A673 (cell line): ENCODE results near the gene GSTA1.

Experiments used
- CTCF ChIP-seq: fragments of 300-800, 200-600 bp; sonication (generic); conservative IDR thresholded peaks from 2 replicates; pipeline ENCODE4 v1.5.1; 2017; ENCODE audit warnings: low read depth, mild to moderate bottlenecking, antibody characterized with exemption, low read length, moderate library complexity, mixed read lengths
- EZH2 ChIP-seq: fragments of 200-600 bp; sonication (generic); IDR thresholded peaks from 2 replicates; pipeline ENCODE4 v1.6.1; 2017; ENCODE audit warnings: borderline replicate concordance, low read depth, mild to moderate bottlenecking, mixed read lengths, antibody characterized with exemption, low read length; ENCODE audit not compliant: poor library complexity, severe bottlenecking

DNA sequence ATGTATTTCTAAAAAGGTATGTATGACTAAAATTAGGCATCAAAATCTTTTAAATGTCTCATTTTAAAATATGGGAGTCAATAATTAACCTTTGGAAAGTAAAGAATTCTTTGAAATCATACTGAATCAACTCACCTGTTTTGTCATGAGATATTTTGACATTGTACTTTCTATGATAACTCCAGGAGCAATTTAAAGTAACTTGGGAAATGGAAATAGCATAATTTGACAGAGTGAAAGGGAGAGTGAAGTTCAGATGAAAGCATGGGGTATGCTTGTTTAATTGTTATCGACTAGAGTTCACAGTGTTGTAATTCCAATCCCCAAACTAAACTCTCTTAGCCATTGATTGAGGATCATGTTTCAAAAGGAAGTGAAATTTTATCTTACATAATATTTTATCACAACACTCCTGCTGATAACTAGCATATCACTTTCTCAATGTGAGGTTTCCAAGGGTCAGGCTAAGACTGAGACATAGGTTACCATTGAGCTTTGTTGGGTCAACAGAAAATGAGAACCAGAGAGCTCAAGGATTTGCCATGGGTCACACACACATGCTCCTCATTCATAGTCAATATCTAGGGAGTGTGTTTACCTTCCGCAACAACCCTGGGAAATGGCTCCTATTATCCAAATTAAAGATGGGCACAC lies 2.3 kb downstream of the GSTA1 start:
- no peak for TF ChIP-seq CTCF
- TF ChIP-seq EZH2: no peak
